Effector CD8-positive, alpha-beta T cell (primary cell): ENCODE results near the gene RDH12.
"Not testable (repeated sequence)": the region's sequence is repeated elsewhere in the genome, so short reads cannot be mapped to it uniquely, and the experiment has no call there.

Experiments used
- DNase-seq: peaks from one replicate; lab custom pipeline; 2025; lab: John Stamatoyannopoulos, UW
- total RNA-seq, 4 experiments: gene quantifications; one replicate each; lab custom pipeline; 2026; lab: John Stamatoyannopoulos, UW

RDH12 gene
- 0 reads per million in 4 experiments for total RNA-seq

DNA sequence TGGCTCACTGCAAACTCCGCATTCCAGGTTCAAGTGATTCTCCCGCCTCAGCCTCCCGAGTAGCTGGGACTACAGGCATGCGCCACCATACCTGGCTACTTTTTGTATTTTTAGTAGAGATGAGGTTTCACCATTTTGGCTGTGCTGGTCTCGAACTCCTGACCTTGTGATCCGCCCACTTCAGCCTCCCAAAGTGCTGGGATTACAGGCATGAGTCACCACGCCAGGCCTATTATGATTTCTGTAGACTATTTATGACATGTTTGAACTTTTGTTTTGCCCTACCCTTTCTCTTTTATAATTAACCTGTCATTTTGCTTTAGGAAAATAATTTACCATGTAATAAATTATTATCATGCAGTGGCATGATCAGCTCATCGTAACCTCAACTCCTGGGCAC, at the start of gene RDH12:
RDH12 (plus strand) TSS at position 395 of the 400 bp plus-strand sequence. CDS start 20,757 bp downstream, outside the sequence.
- not testable (repeated sequence) for DNase-seq

DNA sequence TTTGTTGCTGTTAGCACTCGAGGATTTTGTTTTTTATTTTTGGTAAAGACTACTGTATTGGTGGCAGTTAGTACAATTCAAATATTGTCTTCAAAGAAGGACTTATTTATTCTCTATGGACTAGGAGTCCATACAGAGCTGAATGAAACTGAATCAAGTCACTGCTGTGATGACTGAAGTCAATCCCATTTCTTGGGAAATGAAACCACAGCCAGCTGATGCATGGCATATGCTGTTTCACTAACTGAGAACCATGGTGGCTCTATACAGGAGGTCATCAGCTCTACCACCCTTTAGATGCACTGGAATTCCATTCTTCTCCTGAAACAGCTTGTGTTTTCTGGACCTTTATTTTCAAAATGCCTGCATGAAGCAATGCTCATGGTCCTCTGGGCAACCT, 49.5 kb upstream of the RDH12 start:
- no peak for DNase-seq

DNA sequence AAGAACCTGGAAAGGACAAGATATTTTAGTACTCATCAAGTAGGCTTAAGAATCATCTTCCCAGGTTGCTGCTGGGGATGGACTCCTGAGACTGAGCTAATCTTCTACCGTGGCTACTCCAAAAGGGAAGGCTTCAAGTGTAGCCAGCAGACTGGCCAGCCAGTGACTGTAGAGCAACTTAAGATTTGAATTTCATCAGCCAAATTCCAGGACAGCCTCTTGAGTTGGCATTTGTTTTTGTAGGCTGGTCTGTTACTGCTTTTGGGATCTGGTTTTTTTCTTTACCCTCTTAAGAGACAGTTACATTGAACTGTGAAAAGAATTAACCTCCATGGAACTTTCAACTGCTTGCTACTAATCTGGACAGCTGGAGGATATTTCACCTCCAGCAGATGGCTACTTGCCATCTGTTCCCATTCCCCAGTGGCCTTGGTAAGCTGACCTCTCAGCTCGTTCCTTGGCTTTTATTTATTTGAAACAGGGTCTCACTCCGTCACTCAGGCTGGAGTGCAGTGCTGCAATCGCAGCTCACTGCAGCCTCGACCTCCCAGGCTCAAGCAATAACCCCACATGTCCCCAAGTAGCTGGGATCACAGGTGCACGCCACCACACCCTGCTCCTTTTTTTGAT, 47.9 kb upstream of the RDH12 start:
- no peak for DNase-seq

DNA sequence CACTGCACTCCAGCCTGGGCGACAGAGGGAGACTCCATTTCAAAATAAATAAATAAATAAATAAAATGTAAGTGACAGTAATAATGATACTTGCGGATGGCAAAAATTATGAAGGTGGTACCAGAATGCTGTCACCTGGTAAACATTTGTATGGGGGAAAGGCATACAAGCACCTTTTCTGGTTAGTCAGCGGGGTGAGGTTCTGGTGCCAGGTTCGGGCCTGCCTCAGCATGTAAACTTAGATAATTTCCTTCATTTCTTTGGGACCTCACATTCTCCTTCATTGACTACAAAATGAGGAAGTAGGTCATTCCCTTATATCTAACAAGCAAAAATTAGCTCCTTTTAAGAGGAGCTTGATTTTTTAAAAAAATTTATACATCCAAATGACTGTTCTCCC, 38.1 kb upstream of the RDH12 start:
- DNase-seq: no peak

DNA sequence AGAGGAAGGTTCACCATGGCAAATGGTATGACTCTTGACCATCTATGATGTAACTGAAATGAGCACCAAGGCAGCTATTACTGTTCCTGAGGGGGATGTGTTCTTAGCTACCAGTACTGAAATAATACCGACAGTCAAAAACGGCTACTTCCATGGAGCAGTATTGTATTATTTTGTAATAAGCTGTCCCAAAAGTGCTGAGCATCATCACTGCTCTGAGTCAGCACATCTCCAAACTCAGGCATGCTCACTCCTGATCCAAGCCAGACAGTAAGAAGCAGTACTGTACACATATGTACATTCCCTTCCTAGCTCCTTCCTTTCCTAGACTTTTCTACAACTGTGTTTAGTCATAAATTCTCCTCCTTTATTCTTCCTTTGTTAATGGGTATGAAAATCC, 35.8 kb upstream of the RDH12 start:
- no peak for DNase-seq

DNA sequence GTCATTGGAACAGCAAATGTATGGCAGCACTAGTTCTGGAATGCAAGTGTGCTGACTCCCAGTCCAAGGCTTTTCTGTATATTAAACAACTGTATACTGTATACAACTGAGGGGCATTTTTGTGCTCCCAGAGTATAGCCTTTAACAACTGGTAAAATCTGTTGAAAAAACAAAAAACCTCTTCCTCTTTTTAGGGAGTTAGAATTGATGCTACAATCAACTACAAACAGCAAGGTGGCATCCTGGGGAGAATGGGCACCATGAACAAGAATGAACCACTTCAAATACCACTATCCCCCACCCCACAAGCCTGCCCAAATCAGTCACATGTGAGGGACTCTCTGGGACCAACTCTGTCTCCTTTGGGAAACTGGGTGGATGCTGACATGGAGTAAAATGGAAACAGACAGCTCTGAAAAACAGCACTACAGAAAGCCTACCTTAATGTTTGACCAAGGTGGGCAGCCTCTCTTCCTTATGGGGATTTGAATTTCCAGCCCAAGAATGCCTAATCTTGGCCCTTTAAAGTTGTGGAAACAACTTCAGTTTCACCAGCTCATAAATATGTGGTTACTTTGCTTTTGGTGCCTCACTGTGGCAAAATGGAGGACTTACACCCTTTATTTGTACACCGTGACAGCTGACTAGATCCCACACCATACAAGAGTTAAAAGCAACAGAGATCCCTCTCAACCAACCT, 34.8 kb upstream of the RDH12 start:
- DNase-seq: no peak

DNA sequence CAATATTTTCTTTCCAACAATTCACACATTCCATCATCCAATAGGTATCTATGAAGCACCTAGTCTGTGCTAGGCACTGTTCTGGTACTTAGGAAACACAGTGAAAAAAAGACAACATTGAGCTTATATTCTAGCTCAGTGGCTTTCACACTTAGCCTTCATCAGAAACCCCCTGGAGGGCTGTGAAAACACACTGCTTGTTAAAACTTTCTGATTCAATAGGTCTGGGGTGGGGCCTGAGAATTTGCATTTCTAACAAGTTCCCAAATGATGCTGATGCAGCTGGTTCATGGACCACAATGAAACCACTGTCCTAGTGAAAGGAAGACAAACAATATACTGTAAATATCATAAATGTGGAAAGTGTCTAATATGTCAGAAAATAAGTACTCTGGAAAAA, 33.1 kb upstream of the RDH12 start:
- DNase-seq: no peak

DNA sequence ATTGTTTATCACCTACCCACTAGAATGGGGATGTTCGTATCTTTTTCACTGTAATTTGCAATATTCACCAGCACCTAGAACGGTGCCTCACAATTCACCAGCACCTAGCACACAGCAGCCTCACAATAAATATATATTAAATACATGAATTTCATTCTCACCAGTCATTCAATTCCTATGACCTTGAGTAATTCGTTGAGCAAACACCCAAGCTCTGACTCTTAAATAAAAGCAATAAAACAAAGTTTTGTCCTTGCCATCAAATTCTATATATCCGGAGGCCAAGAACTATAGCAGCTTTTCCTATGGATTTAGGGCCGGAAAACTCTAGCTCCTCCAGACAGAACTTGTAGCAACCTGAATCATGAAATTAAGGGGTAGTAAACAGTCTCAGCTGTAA, 28.2 kb upstream of the RDH12 start:
- DNase-seq: no peak

DNA sequence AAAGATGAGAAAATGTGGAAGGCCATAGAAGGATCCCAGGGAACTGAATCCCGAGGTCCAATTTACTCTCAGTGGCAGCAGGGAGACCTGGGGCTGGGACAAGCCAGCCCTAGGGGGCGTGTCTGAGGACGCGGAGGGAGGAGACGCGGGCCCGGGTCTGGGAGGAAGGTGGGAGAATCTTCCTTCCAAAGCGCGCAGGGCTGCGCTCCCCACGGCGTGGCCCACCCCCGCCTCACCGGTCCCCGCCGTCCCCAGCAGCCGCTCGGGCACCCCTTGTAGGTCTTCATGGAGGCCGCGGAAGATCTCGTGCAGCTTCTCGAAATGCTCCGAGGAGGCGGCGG, 27.6 kb upstream of the RDH12 start:
- peak; percentile 49 for DNase-seq

DNA sequence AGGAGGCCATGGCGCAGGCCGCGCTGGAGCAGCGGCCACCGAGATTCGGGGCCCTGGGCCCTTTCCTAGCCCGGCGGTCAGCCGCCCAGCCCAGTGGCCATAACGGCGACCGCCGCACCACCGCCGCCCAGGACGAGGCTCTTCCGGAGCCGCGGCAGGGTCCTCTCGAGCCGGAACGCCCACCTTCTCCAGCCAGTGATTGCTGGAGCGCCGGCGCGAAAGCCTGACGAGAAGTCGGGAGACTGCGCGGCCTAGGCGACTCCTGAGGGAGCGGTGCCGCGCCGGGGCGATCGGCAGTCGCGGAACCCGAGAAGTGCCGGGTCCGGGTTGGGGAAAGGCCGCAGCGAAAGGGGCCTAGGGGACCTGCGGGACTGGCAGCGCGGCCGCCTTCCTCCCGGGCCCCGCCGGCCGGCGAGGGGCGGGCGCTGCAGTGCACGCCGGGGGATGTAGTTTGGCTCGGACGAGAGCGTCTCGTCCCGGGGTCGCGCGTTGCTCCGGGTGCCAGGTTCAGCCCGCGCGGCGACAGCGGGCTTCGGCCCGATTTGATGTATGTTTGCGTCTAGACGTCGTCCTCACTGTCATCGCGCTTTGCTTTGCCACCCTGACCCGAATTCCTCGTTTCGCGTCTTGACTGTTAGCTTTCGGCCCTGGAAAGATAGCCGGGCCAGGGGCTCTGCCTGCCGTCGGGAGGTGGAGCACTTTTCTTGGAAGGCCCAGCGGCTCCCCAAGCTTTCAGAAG, 27.0 kb upstream of the RDH12 start, which contains the start of gene VTI1B:
VTI1B (minus strand) TSS at position 153 of the 739 bp plus-strand sequence; CDS start at position 10, 143 bp downstream.
- DNase-seq: peak; percentile 62

DNA sequence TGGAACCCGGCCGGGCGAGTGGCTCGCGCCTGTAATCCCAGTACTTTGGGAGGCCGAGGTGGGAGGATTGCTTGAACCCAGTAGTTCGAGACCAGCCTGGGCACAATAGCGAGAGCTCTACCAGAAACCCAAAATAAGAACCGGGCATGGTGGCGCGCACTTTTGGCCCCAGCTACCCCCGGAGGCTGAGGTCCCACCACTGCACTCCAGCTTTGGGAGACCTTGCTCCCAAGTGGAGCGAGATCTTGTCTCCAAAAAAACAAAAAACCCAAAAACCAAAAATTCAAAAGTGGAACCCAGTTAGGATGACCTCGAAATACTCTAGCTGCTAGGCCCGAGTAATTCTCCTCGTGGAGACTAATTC, 26.5 kb upstream of the RDH12 start:
- no peak for DNase-seq

DNA sequence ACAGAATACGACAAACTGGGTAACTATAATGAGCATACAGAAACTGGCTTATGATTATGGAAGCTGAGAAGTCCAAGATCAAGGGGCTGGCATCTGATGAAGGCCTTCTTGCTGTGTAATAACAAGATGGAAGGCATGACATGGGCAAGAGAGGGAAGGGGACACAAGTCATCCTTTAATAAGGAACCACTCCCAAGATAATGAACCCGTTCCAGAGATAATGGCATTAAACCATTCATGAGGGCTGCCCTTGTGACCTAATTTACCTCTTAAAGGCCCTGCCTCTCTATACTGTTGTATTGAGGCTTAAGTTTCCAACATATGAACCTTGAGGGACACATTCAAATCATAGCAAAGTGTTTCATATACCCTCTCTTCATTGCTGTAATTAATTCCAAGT, 22.7 kb upstream of the RDH12 start:
- DNase-seq: no peak

DNA sequence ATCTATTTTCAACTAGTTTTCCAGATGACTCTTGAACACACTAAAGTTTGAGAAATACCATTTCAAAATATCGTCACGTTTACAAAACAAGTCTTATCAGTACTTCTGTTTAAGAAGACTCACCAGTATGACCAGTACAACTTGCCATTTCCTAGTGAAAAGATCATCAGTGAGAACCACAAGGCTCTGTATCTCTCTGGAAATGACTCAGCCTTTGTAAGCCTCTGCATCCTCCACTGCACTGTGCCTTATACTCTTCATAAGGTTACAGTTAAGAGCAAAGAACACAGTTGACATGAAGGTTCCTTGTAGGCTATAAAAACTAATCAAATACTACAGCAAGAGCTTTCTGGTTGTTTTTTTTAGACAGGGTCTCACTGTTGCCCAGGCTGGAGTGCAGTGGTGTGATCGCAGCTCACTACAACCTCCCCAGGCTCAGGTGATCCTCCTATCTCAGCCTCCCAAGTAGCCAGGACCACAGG, 21.5 kb upstream of the RDH12 start:
- DNase-seq: no peak

DNA sequence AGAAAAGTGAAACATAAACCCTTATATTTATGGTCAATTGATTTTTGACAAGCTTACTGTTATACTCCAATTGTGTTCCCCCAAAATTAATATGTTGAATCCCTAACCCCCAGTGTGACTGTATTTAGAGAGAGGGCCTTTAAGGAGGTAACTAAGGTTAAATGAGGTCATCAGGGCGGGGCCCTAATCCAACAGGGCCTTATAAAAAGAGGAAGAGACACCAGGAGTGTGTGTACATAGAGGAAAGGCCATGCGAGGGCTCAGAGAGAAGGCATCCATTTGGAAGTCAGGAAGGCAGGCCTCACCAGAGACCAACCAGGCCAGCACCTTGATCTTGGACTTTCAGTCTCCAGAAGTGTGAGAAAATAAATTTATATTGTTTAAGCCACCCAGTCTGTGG, 20.7 kb upstream of the RDH12 start:
- no peak for DNase-seq

DNA sequence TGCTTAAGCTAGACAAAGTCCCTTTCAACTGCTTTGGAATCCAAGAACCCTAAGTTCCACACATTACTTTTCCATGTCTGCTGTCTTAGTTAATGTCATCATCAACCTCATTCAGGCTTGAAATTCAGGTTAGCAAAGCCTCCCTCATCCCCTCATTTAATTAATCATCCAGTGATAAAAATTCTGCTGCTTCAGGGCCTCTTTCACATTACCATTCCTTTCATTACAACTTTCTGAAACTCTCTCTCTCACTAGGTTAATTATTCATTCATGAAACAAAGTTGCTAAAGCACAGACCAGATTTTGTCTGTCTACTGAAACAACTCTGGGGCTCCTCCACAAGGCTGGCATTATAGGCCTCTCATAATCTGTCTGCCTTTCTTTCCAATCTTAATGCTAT, 17.8 kb upstream of the RDH12 start:
- no peak for DNase-seq

DNA sequence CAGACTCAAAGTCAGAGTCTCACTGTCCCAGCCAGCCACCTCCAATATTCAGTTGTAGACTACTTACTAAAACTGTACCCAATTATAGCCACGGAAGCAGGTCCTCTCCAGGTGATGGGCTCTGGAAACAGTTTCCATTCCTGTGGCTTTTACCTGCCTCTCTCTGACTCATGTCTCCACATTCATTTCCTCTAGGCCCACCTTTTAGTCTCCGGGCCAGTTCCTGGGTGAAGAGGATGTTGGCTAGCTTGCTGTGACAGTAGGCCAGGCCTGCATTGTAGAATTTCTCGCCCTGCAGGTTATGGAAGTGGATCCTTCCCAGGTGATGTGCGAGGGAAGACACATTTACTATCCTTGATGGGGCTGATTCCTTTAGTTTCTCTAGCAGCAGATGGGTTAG, 11.7 kb upstream of the RDH12 start:
- no peak for DNase-seq

DNA sequence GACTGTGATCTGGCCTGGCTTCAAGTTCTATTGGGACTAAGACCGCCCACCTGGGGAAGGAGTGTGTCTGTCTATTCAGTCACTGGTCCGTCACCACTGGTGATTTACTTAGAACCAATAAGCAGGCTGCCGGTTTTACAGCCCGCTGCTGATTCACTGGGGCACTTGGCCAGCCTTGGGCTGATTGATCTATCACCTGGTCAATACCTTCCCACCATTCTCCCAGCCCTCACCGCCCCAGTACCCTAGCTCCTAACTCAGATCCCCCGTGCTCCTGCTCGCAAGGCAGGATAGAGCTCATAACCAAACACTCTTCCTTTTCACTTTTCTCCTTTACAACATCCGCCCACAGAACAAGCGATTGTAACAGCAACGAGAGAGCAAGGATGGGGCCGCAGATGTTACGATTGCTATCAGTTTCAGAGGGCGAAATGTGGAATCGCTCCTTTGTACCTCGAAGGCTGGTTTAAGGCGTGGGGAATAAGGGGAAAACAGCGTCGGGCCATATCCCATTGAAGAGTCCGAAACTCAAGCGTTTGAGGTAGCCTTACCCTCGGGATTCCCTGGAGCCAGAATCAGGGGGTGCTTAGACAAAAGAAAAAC, 6.8 kb upstream of the RDH12 start:
- peak; percentile 36 for DNase-seq

DNA sequence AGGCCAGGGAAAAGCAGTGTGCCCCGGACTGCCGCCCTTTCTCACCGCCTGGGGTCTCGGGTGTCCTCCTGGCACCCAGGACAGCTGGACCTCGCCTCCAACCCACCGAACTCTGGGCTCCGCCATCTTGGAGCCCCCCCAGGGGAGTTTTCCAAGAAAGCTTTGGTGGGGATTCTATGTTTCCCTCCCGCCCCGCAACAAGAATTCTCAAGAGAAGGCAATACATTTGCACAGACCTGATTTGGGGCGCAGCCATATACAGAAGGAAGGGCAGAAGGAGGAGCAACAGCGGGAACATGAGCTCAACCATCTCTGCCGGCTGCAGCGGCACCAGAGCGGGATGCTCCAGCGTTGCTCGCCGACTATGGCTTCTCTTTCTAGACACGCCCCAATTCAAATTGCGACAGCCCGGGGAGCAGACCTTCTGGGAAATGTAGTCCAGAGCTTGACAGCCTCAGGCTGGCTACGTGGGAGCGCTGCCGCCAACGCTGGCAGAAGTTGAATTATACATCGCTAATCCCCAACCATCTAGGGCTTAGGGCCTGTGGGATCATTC, 6.2 kb upstream of the RDH12 start, which contains the start of gene RDH11:
RDH11 (minus strand) TSS at position 371 of the 556 bp plus-strand sequence; CDS start at position 310, 61 bp downstream.
- DNase-seq: peak; percentile 73

DNA sequence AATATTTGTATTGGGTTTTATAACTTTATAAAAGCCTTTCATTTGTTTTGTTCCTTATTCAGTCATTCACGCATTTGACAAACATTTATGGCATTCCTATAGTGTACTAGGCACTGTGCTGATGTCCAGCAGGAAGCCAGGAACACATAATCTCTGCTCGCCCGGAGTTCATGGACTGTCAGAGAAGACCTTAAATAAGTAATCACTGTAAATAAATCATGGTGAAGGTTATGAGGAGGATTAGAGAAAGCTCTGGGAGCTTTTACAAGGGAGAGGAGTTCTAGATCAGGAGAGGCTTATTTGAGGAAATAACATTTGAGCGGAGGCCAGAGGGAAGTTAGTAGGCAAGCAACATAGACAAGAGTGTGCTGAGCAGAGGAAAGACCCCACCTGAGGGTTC, 4.7 kb upstream of the RDH12 start:
- no peak for DNase-seq

DNA sequence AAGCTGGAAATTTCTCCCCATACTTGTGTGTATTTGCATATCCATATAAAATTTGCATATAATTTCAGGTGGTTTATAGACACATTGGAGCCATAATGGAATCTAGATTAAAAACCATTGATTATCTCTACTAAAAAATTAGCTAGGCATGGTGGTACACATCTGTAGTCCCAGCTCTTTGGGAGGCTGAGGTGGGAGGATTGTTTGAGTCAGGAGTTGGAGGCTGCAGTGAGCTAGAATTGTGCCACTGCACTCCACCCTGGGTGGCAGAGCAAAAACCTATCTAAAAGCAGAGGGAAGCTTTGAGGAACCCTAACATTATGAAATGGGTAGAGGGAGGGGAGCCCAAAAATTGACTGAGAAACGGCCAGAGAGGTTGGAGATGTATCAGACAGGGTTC, 3.5 kb upstream of the RDH12 start:
- no peak for DNase-seq

DNA sequence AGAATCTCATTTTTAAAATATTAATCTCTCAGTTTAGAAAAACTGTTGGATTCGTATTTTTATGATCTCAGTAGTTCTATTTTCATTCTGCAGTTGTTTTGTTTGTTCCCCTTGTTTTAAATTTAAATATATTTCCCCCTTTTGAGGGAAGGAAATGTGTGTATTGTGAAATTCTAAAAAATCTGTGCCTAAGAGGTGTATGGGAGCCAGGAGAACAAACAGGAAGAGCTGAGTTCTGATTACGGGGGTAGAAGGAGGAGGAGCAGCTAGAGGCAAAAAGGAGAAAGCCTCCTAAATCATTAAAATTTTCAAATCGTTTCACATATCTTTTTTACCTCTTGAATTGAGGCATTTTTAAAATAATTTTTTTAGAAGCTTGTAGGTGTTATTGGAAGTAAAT, 2.3 kb downstream of the RDH12 start:
- DNase-seq: no peak

DNA sequence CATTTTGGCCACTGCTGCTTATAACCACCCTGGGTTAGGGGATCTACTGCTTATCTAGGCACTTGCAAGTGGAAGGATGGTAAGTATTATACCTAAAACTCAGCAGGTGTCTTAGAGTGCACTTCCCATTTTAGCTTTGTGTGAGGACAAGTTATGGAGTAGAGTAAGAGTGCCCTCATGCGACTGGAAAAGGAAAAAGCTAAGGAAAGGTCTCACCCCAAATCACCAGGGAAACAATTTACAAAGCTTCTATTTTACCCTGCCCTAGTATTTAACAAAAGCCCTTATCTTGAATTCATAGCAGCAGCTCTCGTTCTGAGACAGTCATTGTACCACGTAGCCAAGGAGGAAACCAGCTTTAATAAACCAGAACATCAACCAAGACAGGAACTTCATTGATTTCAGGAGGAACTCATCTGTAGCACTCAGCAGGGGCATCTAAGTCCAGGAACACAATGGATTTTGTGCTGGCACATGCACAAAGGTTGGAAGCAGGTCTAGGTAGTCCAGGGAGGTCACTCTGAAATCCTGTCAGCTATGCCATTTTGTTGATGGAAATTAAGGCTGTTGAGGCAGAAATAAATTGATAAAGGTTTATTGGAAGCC, 2.9 kb downstream of the RDH12 start:
- no peak for DNase-seq
